Epithelial cell of esophagus (primary cell): ENCODE results near the gene SGPP2.

Experiments
- DNase-seq: peaks from one replicate; pipeline ENCODE4 v3.0.0; 2010; ENCODE audit warnings: low read depth
- H3K4me3 ChIP-seq: 2 replicates; pipeline ENCODE4 v1.5.1; 2011; ENCODE audit warnings: mild to moderate bottlenecking, low read length, control low read depth
- CTCF ChIP-seq: IDR thresholded peaks from 2 replicates; pipeline ENCODE4 v1.5.1; 2011; ENCODE audit warnings: low read depth, mild to moderate bottlenecking, low read length, control low read depth, inconsistent platforms; ENCODE audit not compliant: insufficient read depth; ENCODE audit errors: missing control alignments

Gene SGPP2

GRCh38 chr2:222545823-222546795 is 121.8 kb downstream of the SGPP2 start:
- TF ChIP-seq CTCF: no peak
- H3K4me3 ChIP-seq: no peak overlapping the region
- DNase-seq: no peak

- no peak for TF ChIP-seq CTCF
- peak; percentile 25 for DNase-seq
- H3K4me3 ChIP-seq: no peak overlapping the region
Observed at GRCh38 chr2:222547083-222547482, 122.7 kb downstream of the SGPP2 start.

- no peak for TF ChIP-seq CTCF
- no peak overlapping the region for H3K4me3 ChIP-seq
- no peak for DNase-seq
Observed at GRCh38 chr2:222548992-222549391, 124.6 kb downstream of the SGPP2 start.

GRCh38 chr2:222554517-222554916 is 130.2 kb downstream of the SGPP2 start:
- TF ChIP-seq CTCF: no peak
- no peak overlapping the region for H3K4me3 ChIP-seq
- no peak for DNase-seq

GRCh38 chr2:222561151-222561550 is 136.8 kb downstream of the SGPP2 start:
- TF ChIP-seq CTCF: no peak
- H3K4me3 ChIP-seq: no peak overlapping the region
- DNase-seq: no peak

- peak; percentile 59 for DNase-seq
- H3K4me3 ChIP-seq: no peak overlapping the region
- TF ChIP-seq CTCF: peak; percentile 87
Observed at GRCh38 chr2:222561817-222562645, 137.7 kb downstream of the SGPP2 start.
